Activated CD8-positive, alpha-beta memory T cell treated with anti-CD3 and anti-CD28 coated beads for 1 hour (primary cell): Measurements from ENCODE around the gene PDGFRA.

Experiments
- DNase-seq, 2 donors: peaks; one replicate each; pipeline ENCODE4 v3.0.0-alpha.2; 2020; ENCODE audit warnings: low read depth in 1 of 2; ENCODE audit errors: extremely low read depth in 1 of 2

Gene PDGFRA

DNA sequence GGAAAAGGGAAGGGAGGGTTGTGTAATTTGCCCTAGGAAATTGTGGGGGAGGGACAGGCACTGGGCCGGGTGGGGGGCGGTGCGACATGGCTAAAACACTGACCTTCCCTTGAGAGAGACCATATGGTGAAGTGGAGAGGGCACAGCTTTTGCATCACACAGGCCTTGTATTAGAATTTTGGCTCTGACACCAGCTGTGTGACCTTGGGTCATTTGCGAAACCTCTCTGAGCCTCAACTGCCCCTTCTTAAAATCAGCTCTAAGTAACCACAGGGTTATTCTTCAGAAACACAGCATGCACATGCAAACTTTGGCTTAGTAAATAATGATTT is 25.8 kb downstream of the PDGFRA start:
- no peak for DNase-seq

DNA sequence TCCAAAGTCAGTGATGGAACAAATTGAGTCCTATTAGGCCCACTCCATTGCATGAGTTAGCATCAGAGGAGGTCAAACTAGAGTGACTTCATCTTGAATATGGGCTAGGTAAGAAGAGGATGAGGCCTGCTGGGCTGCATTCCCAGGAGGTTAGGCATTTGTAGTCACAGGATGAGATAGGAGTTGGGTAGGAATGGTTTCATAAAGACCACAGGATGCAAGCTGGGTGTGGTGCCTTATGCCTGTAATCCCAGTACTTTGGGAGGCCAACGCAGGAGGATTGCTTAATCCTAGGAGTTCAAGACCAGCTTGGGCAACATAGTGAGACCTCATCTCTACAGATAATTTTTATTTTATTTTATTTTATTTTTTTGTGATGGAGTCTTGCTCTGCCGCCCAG is 26.8 kb downstream of the PDGFRA start:
- no peak for DNase-seq

DNA sequence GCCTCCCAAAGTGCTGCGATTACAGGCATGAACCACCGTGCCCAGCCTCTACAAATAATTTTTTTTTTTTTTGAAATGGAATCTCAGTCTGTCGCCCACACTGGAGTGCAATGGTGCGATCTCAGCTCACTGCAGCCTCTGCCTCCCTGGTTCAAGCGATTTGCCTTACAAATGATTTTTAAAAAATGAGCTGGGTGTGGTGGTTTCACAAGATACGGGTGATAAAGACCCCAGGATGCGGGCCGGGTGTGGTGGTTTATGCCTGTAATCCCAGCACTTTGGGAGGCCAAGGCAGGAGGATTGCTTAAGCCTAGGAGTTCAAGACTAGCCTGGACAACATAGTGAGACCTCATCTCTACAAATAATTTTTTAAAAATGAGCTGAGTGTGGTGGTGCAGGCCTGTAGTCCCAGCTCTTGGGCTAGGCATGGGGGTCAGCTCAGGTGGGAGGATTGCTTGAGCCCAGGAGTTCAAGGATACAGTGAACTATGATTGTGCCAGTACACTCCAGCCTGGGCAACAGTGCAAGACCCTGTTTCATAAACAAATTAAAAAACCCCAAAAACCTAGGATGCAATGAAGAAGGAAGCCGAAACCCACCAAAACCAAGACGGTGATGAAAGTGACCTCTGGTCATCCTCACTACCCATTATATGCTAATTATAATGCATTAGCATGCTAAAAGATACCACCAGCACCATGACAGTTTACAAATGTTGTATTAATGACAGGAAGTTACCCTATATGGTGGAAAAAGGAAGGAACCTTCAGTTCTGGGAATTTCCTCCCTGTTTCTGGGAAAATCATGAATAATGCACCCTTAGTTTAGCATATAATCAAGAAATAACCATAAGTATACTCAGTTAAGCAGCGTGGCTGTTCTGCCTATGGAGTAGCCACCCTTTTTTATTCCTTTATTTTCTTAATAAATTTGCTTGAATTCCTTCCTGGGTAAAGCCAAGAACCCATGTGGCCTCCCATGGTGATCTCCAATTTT is 27.7 kb downstream of the PDGFRA start:
- DNase-seq, result no peak

DNA sequence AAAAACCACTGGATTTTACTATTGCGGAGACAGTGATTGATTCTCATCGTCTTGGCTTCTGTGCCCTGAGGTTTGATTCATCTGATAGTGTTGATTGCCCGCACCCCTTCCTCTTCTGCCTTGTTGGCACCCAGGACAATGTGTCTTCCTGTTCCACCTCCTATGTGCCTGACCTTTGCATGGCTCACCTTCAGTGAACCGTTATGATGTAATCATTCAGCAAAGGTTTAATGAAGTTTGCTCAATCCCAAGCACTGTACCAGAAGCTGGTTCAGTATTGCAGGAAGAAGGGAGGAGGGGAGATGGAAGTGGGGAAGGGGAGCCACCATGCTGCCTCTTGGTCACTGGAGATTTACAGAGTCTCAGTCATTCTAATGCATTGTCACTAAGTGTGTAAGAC is 36.3 kb downstream of the PDGFRA start:
- DNase-seq, result no peak

DNA sequence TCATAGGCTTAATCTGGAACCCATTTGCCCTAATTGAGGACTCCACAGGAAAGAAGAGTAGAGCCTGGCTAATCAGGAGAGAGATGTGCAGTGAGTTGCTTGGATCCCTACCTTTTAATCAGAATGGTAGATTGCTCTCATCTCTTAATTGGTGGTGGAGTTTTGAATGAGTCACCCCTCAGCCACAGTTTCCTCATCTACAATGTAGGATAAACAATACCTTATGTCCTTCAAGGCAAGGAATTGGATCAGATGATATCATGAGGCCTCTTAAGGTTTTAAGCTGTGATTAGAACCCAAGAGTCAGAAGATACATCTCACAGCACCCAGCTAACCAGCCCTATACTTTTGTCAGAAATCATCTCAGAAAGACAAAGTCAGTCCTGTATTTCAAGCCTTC is 39.1 kb downstream of the PDGFRA start:
- no peak for DNase-seq

DNA sequence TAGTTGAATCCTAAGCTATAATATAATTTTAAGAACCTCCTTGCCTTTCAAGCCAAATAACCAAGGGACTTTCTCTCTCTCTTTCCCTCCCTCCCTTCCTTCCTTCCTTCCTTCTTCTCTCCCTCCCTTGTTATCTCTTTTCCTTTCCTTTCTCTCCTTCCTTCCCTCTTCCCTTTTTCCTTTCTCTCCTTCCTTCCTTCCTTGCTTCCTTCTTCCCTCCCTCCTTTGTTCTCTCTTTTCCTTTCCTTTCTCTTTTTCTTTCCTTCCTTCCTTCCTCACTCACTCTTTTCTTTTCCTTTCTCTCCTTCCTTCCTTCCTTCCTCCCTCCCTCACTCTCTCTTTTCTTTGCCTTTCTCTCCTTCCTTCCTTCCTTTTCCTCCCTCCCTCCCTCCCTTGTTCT is 42.4 kb downstream of the PDGFRA start:
- DNase-seq, result no peak

DNA sequence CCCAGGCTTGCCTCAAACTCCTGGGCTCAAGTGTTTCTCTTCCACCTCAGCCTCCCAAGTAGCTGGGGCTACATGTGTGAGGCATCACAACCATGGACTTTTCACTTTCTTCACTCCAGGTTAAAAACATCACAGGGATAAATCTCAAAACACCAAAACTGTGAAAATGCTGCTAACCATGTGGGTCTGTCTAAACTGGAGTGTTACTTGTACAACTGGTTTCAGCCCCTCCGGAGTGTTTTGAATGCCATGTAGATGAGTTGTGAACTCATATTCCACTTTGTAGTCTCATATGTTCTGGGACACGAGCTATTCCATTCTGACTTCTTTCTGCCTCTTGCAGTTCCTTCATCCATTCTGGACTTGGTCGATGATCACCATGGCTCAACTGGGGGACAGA is 43.0 kb downstream of the PDGFRA start:
- DNase-seq, result no peak

DNA sequence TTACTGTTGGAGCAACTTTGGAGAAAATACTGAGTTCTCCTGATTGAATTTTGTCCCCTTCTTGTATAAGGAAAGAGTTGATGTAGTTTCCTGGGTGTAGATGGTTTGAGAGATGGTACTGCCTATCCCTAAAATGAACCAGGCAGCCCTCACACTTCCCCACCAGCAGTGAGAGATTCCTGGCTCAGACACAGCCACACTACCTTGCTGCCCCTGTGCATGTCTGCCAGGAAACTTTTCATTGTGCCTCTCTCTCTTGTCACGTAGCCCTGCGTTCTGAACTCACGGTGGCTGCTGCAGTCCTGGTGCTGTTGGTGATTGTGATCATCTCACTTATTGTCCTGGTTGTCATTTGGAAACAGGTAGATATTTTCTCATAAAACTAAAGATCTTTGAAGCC is 45.2 kb downstream of the PDGFRA start:
- DNase-seq, result no peak

DNA sequence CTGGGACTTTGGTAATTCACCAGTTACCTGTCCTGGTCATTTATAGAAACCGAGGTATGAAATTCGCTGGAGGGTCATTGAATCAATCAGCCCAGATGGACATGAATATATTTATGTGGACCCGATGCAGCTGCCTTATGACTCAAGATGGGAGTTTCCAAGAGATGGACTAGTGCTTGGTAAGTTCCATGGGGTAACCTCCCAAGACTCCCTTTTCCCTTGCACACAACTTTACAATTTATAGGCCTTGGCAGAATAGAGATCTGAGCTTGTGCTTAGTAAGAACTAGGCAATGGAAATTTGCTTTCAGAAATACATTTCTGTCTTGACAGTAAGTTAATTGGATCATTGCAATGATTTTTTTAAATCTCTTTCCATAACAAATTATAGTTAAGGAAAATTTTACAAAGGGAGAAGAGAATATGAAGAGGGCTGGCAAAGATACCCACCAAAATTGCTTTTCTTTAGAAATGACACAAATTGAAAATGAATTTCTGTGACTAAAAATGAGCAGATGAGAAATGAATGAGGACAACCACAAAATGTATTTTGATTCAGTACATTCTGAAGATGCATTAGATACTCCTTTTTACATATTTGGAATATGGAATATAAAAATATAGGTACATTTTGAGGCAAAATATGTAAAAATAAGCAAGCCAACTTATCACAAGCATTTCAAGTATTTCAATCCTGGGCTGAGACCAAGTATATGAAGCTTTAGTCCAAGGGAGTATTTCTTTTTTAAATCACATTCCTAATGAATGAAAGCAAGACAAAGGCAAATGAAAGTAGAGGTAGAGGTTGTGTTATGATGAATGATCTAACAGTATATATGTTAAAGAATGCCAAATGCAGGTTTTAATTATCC is 45.9 kb downstream of the PDGFRA start:
- no peak for DNase-seq

DNA sequence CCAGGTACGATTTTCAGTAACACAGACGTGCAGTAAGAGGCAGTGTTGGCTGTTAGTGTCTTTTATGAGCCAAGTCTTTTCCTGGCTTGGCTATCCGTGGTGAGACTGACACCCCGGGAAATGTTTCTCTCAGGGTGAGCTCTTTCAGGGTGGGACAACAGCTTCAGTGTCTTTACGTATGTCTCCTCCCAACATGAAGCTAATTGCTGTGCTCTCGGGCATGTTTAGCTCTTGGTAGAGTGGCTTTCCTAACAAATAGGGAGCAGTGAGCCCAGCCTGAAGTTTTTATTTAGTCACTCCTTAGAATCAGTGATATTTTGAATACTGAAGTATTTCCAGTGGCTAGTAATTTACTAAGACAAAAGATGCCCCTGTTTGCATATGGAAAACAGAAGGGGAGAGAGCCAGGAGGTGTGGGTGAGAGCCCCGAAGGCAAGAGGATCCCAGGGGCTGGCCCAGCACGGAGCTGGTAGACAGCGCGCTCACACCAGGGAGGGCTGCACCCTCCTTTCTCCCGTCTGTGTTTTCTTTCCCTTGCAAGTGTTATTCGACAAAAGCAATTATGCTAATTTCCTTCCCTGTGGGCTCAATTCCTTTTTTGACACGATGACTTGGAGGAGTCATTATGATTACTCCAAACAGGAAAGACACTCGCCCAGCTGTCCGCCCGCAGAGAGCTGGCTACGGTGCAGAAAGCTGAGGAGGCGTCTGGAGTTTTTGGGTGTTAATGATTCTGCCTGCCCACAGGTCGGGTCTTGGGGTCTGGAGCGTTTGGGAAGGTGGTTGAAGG is 47.7 kb downstream of the PDGFRA start:
- DNase-seq, result no peak

DNA sequence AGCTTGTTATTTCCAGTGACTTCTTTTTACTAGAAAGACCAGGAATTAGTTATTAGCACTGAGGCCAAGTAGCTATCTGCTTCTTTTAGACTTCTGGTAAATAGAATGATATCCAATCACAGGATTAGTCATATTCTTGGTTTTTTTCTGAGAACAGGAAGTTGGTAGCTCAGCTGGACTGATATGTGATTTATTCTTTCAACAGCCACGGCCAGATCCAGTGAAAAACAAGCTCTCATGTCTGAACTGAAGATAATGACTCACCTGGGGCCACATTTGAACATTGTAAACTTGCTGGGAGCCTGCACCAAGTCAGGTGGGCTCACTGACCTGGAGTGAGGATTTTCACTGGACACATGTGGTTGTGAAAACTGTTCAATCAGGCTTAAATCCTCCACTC is 48.6 kb downstream of the PDGFRA start:
- no peak for DNase-seq

DNA sequence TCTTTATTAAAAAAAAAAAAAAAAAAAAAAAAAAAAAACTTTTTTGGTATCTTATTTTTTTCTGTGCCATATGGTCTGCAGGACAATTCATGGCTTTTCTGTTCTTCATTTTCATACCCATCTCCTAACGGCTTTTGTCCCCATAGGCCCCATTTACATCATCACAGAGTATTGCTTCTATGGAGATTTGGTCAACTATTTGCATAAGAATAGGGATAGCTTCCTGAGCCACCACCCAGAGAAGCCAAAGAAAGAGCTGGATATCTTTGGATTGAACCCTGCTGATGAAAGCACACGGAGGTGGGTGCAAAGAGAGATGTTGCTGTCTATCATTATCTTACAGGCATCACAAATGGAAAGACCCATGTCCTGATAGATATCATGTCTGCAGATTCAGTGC is 49.1 kb downstream of the PDGFRA start:
- DNase-seq, result no peak

DNA sequence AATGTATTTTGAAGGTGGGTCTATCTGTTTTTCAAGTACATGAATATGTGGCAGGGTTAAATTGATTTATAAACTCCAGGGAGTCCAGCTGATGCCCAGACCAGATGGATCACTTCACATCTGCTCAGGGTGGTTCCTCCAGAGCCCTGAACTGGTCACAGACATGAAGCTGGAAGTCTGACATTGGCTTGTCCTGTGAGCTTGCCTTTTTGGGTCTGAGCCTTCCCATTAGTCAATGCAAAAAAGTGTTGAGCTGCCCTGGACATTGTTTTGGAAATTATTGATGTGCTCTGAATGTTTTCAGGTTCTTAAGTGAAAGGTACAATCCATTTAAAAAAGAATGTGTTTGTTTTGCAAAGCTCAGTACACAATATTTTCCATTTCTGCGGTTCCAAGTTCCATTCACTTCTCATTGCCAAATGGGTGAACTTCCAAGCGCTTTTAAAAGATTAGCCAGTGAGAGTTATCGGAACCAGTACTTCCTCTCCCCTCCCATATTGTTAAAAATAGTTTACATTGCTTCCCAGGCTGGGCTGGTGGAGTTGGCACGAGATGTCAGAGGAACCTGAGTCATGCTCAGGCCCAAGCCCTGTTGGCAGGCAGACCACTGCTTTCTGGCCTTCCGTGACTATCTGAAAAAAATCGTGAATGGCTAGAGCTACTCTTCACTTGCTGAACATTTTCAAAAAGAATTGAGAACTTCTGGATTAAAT is 52.1 kb downstream of the PDGFRA start:
- DNase-seq, result no peak

DNA sequence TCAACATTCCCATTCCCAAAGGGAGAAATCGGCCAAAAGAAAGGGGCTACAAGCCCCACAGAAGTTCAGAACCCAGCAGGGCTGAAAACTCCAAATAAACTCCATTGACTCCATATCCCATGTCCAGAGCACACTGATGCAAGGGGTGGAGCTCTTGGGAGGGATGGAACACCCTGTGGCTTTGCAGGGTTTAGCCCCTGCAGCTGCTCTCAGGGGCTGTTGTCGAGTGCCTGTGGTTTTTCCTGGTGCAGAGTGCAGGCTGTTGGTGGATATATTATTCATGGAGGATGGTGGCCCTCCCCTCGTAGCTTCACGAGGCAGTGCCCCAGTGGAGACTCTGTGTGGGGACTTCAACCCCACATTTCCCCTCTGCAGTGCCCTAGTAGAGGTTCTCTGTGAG is 53.7 kb downstream of the PDGFRA start:
- DNase-seq, result no peak

DNA sequence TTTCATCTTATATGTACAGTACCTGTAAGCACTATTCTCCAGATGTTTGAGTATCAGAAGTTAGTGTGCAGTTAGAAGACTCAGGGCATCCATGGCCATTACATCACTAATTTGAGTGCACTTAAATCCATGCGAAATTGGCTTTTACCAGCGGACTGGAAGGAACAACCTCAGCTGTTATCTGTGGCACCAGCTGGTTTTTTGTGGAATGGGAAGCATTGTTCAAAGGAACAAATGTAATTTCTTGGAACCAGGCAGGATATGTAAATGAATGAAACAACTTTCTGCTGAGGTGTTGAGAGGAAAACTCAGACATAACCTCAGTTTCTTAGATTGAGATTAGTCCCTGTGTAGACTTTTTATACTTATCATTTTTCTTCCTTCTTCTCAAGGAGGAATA is 60.2 kb downstream of the PDGFRA start:
- DNase-seq, result no peak

DNA sequence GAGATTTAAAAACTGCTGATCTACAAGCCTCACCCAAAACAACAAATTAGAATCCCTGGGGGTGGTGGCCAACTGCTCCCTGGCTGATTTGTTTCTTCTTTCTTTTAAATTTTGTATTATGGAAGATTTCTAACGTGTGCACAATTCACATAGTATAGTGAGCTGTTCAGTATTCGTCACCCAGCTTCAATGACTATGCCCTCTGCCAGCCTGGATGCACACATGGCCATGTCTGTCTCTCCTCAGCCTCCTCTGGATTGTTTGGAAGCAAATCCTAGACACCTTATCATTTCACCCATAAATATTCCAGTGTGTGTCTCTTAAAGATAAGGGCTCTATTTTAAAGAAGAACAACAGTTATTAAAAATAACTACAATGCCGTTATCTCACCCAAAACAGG is 61.9 kb downstream of the PDGFRA start:
- DNase-seq, result no peak

DNA sequence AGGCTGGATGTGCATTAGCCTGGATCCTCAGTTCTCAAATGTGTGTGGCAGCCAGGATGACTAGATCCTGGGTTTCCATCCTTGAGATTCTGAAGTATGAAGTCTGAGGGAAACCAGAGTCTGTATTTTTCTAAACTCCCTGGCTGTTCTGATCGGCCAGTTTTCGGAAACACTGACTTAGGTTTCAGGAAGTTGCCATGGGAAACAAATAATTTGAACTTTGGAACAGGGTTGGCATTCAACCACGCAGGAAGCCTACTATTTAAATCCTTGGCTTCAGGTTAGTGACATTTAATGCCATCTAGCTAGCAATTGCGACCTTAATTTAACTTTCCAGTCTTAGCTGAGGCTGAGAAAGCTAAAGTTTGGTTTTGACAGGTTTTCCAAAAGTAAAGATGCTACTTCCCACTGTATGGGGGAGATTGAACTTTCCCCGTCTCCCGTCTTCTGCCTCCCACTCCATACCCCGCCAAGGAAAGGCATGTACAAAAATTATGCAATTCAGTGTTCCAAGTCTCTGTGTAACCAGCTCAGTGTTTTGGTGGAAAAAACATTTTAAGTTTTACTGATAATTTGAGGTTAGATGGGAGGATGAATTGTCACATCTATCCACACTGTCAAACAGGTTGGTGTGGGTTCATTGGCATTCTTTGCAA is 67.6 kb downstream of the PDGFRA start:
- no peak for DNase-seq

DNA sequence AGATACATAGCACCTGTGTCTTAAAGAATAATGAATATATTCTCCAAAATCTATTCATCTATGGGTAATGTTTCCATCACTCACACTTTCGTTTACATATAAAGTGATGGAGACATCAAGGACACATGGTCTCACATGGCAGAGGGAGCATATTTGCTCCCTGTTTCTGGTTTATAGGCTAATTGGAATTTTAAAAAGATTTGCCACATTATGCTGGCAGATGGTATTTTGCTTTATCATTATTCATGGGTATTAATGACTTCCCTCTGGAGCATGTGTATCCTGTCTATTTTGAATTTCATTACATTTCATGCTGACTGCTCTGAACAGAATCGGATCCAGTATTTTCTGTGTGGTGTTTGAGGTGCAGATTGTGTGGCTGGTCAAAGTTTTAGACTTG is 79.0 kb downstream of the PDGFRA start:
- DNase-seq, result no peak

DNA sequence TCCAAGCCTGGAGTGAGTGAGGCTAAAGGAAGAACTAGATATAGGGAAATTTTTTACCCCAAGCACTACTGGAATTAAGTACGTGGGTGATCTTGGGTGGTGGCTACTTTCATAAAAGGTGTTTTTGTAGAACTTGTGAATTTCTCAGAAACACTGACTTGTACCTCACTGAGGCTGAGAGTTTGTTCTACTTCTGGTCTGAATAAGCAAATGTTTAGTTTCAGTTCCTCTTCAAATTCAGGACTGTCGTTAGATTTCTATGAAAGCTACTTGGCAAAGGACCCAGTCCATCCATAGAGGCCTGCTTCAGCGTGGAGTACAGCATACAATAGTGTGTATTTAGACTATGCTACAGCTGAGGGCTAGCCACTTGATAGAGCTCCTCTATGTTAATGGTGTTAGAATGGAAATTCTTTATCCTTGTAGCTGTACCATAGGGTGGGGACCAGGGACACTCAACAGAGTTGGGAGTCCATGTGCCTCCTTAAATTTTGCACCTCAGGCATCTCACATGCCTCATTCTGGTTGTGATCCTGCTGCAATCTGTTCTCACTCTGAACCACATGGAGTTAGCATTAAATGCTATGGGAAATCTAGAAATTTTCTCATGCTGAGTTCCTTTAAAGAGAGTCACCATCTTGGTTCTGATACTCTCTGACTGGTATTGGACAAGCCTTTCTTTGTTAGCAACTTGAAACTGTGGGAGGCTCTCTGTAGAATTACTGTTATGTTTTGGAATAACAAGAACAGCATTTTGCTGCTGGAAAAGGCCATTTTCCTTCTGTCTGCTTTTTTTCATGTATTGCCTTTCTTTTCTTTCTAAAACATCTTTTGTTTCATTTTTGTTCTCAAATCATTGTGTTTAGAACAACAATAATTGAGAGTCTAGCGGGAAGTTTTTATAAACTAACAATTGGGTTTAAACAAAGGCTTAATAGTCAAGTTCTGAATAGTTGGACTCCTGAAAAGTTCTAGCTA is 86.8 kb downstream of the PDGFRA start:
- no peak for DNase-seq
